ENCODE results near the gene RSPO4.

DNA sequence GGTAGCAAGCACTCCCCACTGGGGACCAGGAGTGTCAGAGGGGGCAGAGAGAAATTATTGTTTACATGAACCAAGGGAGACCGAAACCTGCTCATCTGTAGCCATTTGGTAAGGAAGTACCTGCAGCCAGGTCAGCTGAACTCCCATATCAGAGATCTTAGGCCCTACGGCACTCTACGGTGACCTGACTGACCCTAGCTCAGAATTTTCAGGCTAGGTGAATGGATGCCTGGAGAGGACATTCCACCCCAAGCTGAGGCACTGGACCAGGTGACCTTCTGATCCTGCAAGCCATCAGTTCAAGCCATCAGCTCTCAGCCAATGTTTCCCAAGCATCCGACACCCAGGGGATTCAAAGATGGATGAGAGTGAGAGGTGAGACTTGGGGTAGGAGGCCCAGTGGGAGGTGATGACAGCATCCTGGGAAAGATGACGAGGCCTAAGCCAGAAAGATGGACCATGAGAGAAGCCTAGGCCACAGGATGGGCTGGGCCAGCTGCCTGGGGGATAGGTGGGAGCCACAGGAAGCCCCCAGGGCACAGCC is 88.7 kb downstream of the RSPO4 start:
- TF ChIP-seq, protein P1, sequence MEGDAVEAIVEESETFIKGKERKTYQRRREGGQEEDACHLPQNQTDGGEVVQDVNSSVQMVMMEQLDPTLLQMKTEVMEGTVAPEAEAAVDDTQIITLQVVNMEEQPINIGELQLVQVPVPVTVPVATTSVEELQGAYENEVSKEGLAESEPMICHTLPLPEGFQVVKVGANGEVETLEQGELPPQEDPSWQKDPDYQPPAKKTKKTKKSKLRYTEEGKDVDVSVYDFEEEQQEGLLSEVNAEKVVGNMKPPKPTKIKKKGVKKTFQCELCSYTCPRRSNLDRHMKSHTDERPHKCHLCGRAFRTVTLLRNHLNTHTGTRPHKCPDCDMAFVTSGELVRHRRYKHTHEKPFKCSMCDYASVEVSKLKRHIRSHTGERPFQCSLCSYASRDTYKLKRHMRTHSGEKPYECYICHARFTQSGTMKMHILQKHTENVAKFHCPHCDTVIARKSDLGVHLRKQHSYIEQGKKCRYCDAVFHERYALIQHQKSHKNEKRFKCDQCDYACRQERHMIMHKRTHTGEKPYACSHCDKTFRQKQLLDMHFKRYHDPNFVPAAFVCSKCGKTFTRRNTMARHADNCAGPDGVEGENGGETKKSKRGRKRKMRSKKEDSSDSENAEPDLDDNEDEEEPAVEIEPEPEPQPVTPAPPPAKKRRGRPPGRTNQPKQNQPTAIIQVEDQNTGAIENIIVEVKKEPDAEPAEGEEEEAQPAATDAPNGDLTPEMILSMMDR (IDR thresholded peaks at IDR 0.05; ENCODE audit: low read length): no peak
- no peak for TF ChIP-seq EZH2 (IDR thresholded peaks at IDR 0.05; ENCODE audit: borderline replicate concordance, low read length)

All from OCI-LY1 (cell line).